ENCODE results near the gene ASCC1.

ASCC1 gene

DNA sequence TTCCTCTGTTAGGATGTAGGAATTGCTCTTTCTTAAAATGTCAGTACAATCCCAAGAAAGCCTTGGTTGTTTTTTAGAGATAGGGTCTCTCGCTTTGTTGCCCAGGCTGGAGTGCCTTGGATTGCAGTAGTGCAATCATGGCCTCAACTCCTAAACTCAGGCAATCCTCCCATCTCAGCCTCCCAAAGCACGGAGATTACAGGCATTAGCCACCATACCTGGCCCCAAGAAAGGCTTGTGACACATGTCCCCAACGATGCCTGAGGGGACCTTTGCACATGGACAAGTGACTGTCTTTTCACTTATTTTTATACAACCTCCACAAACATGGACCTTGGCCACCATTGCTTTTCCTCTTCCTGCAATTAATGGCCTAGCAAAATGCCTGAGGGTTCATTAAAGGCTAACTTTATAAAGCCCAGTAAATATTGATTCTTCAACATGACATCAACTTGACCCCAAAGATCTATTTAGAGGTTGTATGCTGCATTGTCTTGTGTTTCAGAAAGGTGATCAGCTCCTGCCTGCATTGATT lies 117.7 kb downstream of the ASCC1 start:
- H3K4me3 ChIP-seq (ENCODE audit: insufficient read depth, low read length, poor library complexity, severe bottlenecking) = no peak overlapping the region
- H3K79me2 ChIP-seq (ENCODE audit: insufficient read depth, low read length) = no peaks in the 10 kb centered on the region
- no peaks in the 10 kb centered on the region; the same call in 1 of the 2 replicates for H3K36me3 ChIP-seq (ENCODE audit: low read length)
- no peak overlapping the region for H3K27ac ChIP-seq (ENCODE audit: low read depth, low read length)
- H3K9ac ChIP-seq (ENCODE audit: low read length) = no peak overlapping the region
- no peaks in the 10 kb centered on the region for H3K27me3 ChIP-seq (ENCODE audit: low read length)
- no peaks in the 10 kb centered on the region for H3F3A ChIP-seq (ENCODE audit: insufficient read depth)
- no peaks in the 10 kb centered on the region for H4K20me1 ChIP-seq (ENCODE audit: low read depth, low read length)
- no peak overlapping the region for H2AFZ ChIP-seq (ENCODE audit: low read depth, low read length, severe bottlenecking)
- H3K4me2 ChIP-seq (ENCODE audit: low read depth, low read length, poor library complexity, severe bottlenecking) = no peak overlapping the region
- no peaks in the 10 kb centered on the region for H3K9me3 ChIP-seq (ENCODE audit: insufficient read depth, low read length)
- H3K9me2 ChIP-seq (replicated peaks; ENCODE audit: insufficient read depth, low read length) = no peaks in the 10 kb centered on the region
- TF ChIP-seq, protein P1, sequence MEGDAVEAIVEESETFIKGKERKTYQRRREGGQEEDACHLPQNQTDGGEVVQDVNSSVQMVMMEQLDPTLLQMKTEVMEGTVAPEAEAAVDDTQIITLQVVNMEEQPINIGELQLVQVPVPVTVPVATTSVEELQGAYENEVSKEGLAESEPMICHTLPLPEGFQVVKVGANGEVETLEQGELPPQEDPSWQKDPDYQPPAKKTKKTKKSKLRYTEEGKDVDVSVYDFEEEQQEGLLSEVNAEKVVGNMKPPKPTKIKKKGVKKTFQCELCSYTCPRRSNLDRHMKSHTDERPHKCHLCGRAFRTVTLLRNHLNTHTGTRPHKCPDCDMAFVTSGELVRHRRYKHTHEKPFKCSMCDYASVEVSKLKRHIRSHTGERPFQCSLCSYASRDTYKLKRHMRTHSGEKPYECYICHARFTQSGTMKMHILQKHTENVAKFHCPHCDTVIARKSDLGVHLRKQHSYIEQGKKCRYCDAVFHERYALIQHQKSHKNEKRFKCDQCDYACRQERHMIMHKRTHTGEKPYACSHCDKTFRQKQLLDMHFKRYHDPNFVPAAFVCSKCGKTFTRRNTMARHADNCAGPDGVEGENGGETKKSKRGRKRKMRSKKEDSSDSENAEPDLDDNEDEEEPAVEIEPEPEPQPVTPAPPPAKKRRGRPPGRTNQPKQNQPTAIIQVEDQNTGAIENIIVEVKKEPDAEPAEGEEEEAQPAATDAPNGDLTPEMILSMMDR (IDR thresholded peaks at IDR 0.05; ENCODE audit: insufficient read depth, low read length, poor library complexity, severe bottlenecking) = no peak
- TF ChIP-seq EZH2phosphoT487 (conservative IDR thresholded peaks at IDR 0.05; ENCODE audit: low read length) = no peak

DNA sequence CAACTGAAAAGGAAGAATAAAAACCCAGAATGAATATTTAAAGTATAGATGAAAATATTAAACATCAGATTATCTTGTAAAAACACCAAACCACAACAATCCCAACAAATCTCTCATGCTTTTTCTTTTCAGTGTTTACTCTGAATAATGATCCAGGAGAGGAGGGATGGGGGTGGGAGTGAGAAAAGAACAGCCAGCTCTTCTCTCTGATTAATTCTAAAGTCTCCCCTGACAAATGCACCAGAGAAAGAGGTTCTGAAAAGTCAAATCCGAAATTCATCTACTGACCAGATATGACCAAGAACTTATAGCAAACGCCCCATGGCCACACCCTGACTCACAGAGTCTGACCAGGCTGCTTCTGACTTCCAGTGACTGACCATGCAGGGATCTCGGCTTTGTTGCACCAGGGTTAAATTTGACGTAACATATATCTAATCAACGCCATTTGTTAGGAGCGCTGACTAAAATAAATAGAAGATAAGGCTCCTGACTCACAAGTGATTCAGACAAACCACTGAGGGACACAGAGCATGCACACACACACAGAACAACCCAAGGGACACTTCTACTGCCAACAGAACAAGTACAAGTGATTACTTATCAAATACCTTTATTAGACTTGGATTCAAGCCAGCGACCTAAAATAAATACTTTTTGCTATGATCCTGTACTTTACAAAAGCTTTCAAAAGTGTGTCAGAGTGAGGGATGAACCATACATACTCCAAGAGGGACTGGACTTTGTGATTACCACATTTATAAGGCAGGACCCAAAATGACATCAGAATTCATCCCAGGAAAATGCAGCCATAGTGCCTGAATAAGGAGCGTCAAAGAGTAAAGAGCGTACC lies 118.4 kb downstream of the ASCC1 start:
- no peak overlapping the region for H3K4me3 ChIP-seq (ENCODE audit: insufficient read depth, low read length, poor library complexity, severe bottlenecking)

DNA sequence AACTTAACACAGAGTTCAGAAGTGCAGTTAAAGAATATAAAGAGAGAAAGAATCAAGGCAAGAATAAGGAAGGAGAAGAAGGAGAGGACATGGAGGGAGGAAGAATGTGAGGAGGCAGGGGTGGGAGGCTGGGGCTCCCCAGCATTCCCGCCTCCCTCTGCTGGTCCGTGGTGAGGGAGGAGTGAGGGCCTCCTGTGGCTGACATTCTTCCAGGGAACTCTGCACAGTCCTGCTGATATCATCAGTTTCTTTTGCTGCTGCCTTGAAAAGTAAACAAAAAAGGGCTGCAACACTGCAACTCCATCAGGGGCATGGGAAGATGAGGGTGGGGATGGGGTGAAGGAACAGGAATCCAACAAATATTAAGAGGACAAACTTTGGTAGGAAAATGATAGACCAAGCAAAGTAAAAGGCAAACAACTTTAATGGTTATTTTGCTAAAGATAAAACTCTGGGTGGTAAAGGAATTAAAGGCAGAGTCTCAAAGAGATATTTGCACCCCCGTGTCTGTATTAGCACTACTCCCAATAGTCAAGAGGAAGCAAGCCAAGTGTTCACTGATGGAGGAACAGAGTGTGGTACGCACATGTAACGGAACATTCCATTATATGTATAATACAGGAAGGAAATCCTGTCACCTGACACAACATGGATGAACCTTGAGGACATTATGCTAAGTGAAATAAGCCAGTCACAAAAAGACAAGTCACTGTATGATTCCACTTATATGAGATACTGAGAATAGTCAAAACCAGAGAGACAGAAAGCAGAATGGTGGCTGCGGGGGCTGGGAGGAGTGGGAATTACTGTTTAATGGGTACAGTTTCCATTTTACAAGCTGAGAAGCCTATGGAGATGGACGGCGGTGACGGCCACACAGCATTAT lies 119.7 kb downstream of the ASCC1 start:
- Histone ChIP-seq H2AFZ (ENCODE audit: low read depth, low read length, severe bottlenecking) (no peak overlapping the region), H3K9me2 (replicated peaks; ENCODE audit: insufficient read depth, low read length) (no peaks in the 10 kb centered on the region), H3K4me3 (ENCODE audit: insufficient read depth, low read length, poor library complexity, severe bottlenecking) (no peak overlapping the region), H3K9ac (ENCODE audit: low read length) (no peak overlapping the region), H3K36me3 (ENCODE audit: low read length) (no peaks in the 10 kb centered on the region; the same call in 1 of the 2 replicates), H3K27ac (ENCODE audit: low read depth, low read length) (no peak overlapping the region), H3K9me3 (ENCODE audit: insufficient read depth, low read length) (no peaks in the 10 kb centered on the region), H3K27me3 (ENCODE audit: low read length) (no peaks in the 10 kb centered on the region), H4K20me1 (ENCODE audit: low read depth, low read length) (no peaks in the 10 kb centered on the region), H3F3A (ENCODE audit: insufficient read depth) (no peaks in the 10 kb centered on the region), H3K4me2 (ENCODE audit: low read depth, low read length, poor library complexity, severe bottlenecking) (no peak overlapping the region), H3K79me2 (ENCODE audit: insufficient read depth, low read length) (no peaks in the 10 kb centered on the region)
- TF ChIP-seq, protein P1 (IDR thresholded peaks at IDR 0.05; ENCODE audit: insufficient read depth, low read length, poor library complexity, severe bottlenecking) = no peak
- TF ChIP-seq EZH2phosphoT487 (conservative IDR thresholded peaks at IDR 0.05; ENCODE audit: low read length) = no peak

More for the DNA sequence above, 118.4 kb downstream of the ASCC1 start:
- H3K9me2 ChIP-seq (replicated peaks; ENCODE audit: insufficient read depth, low read length) = no peaks in the 10 kb centered on the region
- no peaks in the 10 kb centered on the region for H3F3A ChIP-seq (ENCODE audit: insufficient read depth)
- no peaks in the 10 kb centered on the region for H3K9me3 ChIP-seq (ENCODE audit: insufficient read depth, low read length)
- no peak overlapping the region for H2AFZ ChIP-seq (ENCODE audit: low read depth, low read length, severe bottlenecking)
- no peak overlapping the region for H3K27ac ChIP-seq (ENCODE audit: low read depth, low read length)
- no peak overlapping the region for H3K9ac ChIP-seq (ENCODE audit: low read length)
- no peaks in the 10 kb centered on the region for H3K79me2 ChIP-seq (ENCODE audit: insufficient read depth, low read length)
- TF ChIP-seq, protein P1 (IDR thresholded peaks at IDR 0.05; ENCODE audit: insufficient read depth, low read length, poor library complexity, severe bottlenecking) = no peak
- no peak for TF ChIP-seq EZH2phosphoT487 (conservative IDR thresholded peaks at IDR 0.05; ENCODE audit: low read length)
- H3K27me3 ChIP-seq (ENCODE audit: low read length) = no peaks in the 10 kb centered on the region
- H4K20me1 ChIP-seq (ENCODE audit: low read depth, low read length) = no peaks in the 10 kb centered on the region
- H3K4me2 ChIP-seq (ENCODE audit: low read depth, low read length, poor library complexity, severe bottlenecking) = no peak overlapping the region
- no peaks in the 10 kb centered on the region; the same call in 1 of the 2 replicates for H3K36me3 ChIP-seq (ENCODE audit: low read length)

All from SU-DHL-6 (cell line).